Thoracic aorta endothelial cell (primary cell): ENCODE data around the gene RMND5A. TPM values are rescaled to one million over a fixed set of nuclear protein-coding genes. Genes with fewer than 3 reads are reported as not detected.

Experiments used
- total RNA-seq: library from RNA; depleted of rRNA; stranded (reverse); fragments of >200 nt; gene quantifications from 2 replicates; pipeline ENCODE4 v1.2.3, GENCODE V29; 2012

The RMND5A gene, protein sequence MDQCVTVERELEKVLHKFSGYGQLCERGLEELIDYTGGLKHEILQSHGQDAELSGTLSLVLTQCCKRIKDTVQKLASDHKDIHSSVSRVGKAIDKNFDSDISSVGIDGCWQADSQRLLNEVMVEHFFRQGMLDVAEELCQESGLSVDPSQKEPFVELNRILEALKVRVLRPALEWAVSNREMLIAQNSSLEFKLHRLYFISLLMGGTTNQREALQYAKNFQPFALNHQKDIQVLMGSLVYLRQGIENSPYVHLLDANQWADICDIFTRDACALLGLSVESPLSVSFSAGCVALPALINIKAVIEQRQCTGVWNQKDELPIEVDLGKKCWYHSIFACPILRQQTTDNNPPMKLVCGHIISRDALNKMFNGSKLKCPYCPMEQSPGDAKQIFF
- total RNA-seq = 52.7 and 61.0 TPM in 2 replicates

DNA sequence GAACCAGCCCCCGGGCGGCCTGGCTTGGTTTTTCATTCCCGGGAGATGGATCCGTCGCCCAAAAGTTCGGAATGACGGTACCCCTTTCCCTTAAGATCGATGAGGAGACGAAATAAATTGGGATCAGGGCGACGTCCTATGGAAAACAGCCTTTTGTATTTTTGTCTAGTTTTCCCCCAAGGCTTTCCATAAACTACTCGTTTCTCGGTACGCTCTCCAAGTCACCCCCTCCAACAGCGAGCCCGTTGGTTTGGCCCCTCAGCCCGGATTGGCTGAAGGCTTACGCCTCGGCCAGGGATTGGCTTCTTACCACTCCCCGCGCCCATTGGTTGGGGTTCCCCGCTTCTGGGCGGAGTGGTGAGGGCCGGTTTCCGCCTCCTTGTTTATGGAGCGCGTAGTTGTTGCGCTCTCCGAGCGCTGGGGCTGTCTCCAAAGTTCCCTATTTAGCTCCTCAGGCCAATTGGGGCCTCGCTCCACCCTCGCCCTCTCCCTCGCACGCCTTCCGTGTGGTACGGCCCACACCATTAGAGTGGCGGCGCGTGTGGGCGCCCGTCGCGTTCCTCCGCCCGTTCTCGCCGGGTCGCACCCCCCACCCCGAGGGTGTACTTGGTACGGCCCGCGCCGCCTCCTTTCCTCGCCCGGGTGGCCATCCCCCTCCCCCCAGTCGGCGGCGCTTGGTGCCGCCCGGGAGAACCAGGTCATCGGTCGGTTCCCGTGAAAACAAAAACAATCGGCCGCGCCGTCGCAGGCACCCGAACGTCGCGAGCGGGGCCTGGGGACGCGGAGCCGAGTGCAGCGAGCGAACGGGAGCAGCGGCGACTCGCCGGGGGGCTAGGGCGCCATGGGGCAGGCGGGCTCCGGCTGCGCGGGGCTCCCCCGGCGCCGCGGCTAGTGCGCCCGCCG, at the start of gene RMND5A:
RMND5A (plus strand) TSS at position 655 of the 903 bp plus-strand sequence. CDS start 377 bp downstream, outside the sequence.

DNA sequence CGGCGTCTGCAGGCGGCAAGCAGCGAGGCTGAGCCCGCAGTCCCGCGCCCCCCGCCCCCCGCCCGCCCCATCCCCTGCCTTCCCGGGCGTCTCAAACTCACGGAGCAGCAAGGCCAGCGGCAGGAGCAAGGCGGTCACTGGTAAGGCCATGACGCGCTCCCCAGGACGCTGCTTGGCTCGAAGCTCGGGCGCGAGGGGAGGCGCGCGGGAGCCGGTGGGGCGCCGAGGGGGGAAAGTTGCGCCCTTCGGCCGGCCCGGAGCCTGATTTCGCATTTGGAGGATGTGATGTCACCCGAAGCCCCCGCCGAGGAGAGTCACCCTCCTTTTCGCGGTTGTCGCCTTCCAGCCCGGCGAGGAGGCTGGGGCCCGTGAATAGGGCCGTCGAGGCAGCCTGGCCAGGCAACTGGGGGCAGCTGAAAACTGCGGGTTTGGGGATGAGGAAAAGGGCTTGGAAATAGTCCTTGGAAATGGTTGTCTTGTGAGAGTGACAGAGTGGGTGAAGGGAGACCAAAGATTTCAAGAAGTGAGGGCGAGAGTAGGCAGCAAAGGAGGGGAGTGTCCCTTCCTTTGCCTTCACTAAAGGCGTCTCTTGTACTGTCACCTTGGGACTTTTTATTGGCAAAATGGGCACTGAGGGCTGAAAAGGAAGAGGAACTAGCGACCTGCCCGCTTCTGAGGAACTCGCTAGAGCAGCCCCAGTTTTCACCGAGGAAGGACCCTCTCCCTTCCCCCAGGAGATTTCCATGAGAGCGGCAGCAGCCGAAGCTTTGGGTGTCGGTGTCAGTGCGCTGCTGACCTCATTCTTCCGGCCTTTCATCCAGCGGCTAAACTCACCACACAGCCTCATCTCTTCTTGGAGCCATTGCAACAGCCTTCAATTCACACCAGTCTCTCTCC, 70.8 kb downstream of the RMND5A start, which contains the start of gene CD8A:
CD8A (minus strand) TSS at position 238 of the 897 bp plus-strand sequence; CDS start at position 150, 88 bp downstream.

Other genes with a start within 250 kb of the RMND5A start
- 64.1 and 91.0 TPM in 2 replicates for gene CHMP3, start 156.8 kb upstream of the RMND5A start, total RNA-seq
- gene RNF103, start 96.4 kb upstream of the RMND5A start, total RNA-seq = 29.3 and 36.6 TPM in 2 replicates
- gene CD8A, start 70.6 kb downstream of the RMND5A start, total RNA-seq = not detected in 2 replicates
- gene CD8B, start 141.6 kb downstream of the RMND5A start, total RNA-seq = not detected in 2 replicates
- gene RGPD1, start 221.8 kb downstream of the RMND5A start, total RNA-seq = 0.50 TPM in 1 of 2 replicates, not detected in the other